HG03060 (cell line): Measurements from ENCODE around the gene SYNPR.
"Not testable (repeated sequence)": the region's sequence is repeated elsewhere in the genome, so short reads cannot be mapped to it uniquely, and the experiment has no call there.

Source experiments
- ATAC-seq: cut with Tn5 transposase; IDR thresholded peaks from one replicate; pipeline ENCODE4 v1.9.1; 2021; ENCODE audit warnings: low read depth, moderate number of reproducible peaks; ENCODE audit not compliant: unreplicated experiment

Gene SYNPR

DNA sequence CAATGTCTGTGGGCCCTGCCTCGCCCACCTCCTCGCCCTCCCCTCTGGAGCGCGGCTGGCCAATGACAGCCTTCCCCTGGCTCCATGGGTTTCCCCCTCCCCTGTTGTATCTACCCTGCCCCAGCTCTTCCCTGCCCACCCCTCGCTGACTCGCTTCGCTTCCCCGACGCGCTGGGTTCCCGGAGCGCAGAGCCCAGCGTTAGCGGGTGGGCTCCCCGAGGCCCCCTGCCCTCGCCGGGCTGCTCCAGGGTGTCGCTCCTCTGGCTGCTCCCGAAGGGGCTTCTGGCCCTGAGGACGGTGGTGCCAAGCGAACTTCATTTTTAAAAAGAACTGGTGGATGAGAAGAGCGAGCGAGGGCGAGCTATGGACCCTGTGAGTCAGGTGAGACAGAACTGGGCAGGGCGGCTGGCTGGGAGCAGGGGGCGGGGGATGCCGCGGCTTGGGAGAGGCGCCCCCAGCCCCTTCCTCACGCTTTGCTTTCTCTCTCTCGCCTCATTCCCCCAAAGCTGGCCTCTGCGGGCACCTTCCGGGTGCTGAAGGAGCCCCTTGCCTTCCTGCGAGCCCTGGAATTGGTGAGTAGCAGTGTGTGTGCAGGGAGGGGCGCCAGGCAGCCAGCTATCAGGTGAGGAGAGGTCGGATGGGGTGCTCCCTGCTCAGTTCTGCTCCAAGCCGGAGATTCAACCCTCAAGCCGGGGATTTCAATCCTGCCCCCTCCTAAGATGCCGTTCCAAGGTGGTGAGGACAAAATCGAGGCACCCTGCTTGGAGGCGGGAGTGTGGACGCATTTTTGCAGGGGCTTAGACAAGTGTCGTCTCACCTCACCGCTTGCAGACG lies at the start of gene SYNPR:
Gene SYNPR (plus strand): TSS at position 138 of the 834 bp plus-strand sequence.
- ATAC-seq, result no peak

- ATAC-seq, result no peak
Measured at GRCh38 chr3:63228677-63229076, 49.4 kb upstream of the SYNPR start.

- no peak for ATAC-seq
Measured at GRCh38 chr3:63230146-63230545, 48.0 kb upstream of the SYNPR start.

- ATAC-seq, result no peak
Measured at GRCh38 chr3:63231643-63232042, 46.5 kb upstream of the SYNPR start.

GRCh38 chr3:63232764-63233396 lies 45.2 kb upstream of the SYNPR start:
- ATAC-seq, result no peak

GRCh38 chr3:63240381-63240902 lies 37.7 kb upstream of the SYNPR start:
- no peak for ATAC-seq

- ATAC-seq, result no peak
Measured at GRCh38 chr3:63242124-63242523, 36.0 kb upstream of the SYNPR start.

DNA sequence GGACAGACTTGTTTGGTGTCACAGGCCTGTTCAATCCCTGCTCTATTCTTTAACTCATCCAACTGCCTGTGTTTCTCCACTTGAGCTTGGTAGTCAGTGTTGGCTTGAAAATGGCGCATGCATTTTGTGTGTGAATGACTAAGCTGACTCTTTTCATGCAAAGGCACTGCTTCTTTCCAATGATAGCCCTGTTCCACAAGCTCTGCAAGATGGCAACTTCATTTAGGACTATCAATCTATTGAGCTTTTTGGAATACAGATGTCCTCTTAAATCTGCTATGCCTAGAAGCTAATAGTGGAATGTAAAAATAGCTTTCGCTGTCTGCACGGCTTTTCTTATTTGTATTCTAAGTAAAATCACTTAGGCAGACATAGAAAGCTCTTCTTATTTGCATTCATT lies 33.6 kb upstream of the SYNPR start:
- ATAC-seq, result no peak

DNA sequence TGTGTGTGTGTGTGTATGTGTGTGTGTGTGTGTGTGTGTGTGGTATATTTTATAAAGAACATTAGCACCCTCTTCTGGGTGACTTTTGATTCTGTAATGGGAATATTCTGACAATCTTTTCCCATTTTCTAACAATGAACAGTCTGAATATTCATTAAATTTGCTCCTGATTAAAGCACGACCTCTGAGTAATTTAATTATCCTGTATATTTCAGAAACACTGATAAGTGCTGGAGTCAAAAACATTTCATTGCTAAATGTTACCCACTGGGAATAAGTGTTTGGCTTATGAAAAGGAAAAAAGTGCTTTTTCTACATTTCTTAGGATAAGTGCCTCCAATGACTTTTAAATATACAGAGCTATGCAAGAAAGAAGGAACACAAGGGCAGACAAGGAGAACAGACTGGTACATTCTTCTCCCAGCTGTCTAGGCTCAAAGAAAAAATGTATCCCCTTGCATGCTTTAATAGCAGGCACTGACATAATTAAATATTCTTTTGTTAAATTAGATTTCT lies 32.3 kb upstream of the SYNPR start:
- no peak for ATAC-seq

DNA sequence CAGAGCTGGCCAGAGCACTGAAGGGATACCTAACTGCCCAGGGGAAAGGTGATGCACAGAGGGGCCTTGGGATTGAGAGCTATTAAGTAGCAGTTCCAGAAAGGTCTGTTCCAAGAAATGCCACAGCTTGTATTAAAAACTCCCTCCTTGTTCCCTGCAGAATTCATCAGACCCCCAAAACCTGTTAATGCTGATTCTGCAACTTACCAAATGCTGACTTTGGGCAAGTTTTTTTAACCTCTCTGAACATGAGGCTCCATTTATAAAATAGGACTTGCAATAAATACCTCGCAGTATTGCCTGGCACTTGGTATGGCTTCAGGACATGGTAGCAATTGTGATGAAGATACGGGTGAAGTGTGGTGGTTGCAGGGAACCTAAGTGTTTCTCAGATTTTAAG lies 30.1 kb upstream of the SYNPR start:
- ATAC-seq, result no peak

DNA sequence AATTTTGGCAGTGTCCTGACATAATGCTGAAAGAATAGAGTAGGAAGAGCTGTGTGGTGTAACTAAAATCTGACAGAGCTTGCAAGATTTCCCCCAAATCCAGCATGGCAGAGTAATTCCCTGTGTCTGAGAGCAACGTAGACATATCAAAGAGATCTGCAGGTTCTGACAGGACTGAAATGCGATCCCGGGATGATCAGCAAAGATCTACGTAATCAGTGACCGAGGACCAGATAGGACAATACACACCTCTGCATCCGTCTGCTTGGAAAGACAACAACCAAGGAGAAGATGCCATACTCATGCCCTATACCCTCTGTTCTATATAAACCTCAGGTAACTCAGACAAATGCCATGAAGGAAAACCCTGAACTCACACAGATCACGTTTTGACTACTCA lies 26.6 kb upstream of the SYNPR start:
- no peak for ATAC-seq

DNA sequence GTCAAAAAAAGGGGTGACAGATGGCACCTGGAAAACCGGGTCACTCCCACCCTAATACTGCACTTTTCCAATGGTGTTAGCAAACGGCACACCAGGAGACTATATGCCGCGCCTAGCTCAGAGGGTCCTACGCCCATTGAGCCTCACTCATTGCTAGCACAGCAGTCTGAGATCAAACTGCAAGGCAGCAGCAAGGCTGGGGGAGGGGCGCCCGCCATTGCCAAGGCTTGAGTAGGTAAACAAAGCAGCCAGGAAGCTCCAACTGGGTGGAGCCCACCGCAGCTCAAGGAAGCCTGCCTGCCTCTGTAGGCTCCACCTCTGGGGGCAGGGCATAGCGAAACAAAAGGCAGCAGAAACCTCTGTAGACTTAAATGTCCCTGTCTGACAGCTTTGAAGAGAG lies 22.3 kb upstream of the SYNPR start:
- ATAC-seq, result not testable (repeated sequence)

DNA sequence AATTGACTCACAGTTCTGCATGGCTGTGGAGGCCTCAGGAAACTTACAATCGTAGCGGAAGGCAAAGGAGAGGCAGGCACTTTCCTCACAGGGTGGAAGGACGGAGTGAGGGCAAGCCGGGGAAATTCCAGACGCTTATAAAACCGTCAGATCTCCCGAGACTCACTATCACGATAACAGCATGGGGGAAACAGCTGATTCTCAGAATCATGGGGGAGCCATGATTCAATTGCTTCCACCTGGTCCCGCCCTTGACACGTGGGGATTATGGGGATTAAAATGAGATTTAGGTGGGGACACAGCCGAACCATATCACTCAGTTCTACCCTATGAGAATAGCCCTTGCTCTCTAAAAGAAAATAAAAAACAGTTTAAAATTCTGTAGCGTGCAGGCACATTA lies 13.4 kb upstream of the SYNPR start:
- no peak for ATAC-seq

DNA sequence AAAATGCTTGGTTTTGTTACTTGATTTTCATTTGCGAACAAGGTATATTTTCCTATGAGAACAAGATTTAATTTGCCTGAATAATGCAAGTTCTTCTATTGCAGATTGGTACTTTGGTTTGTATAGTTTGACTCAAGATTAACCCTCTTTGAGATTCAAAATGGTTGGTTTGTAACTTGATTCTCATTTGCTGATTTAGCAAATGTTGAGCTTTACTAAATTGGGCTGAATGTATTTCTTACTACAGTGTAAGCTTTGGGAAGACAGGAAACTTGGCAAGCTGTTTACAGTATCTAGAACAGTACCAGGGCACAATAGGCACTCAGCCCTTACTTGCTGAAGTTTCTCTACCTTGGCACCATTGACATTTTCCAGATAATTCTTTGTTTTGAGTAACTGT lies 3.7 kb upstream of the SYNPR start:
- ATAC-seq, result no peak

DNA sequence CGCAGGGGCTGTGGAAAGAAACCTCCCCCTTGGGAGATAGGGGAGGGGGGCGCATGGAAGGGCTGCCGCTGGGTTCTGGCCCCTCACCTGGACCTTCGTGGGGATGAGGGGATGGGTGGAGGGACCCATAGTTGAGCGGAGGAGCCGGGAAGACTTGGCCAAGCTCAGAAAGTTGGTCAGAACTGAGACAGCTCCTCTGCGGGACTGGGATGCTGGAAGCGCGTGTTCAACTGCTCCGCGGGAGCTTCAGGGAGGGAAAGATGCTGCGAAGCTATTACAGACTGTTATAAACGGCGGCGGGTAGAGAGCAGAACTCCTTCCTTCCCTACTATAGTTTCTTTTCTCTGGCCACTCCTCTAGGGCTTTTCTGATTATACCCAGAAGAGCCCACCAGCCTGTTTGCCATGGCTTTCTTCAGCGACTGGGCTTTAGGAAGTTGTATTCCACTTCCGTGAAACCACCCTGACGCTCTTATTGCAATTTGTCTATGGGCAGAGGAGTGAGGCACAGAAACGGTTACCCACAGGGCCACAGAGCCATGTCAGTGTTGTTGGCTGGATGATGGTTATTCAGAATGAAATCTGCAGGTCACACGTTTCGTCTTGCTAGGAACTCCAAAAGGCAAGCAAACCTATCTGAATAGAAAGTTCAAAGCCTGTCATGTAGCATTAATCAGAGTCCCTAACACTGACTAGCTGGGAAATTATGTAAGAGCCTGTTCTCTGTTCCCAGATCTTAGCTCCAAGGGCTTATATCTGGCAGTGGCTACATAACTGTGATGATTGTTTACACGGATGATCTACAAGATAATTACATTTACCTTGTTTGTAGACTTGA lies 1.1 kb downstream of the SYNPR start:
- ATAC-seq, result no peak

- ATAC-seq, result no peak
Measured at GRCh38 chr3:63287610-63288009, 9.5 kb downstream of the SYNPR start.

GRCh38 chr3:63290686-63291085 lies 12.6 kb downstream of the SYNPR start:
- ATAC-seq, result no peak

GRCh38 chr3:63294332-63294731 lies 16.2 kb downstream of the SYNPR start:
- ATAC-seq, result no peak

- ATAC-seq, result no peak
Measured at GRCh38 chr3:63295356-63295755, 17.2 kb downstream of the SYNPR start.

DNA sequence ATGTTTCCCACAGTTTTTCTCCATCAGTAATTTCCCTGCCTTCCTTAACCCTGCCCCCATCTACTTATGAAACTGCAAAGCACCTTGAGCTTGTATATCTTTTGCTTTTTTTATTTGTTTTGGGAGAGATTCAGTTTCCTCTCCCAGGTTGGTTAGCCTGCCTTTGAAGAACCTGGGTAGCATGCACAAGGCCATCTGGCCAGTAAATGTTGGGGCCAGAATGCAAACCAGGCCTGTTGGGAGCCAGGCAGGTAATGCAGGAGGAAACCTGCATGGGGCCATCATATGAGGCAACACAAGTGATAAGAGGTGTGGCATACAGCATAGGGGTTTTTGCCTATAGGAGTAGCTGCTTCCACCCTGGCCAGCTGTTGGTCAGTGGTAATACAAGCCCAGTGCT lies 17.7 kb downstream of the SYNPR start:
- ATAC-seq, result no peak

GRCh38 chr3:63296249-63296648 lies 18.1 kb downstream of the SYNPR start:
- ATAC-seq, result no peak
